NOMO-1 treated with dmso at 0.1 percent for 144 hours (cell line): ENCODE data around the gene SRRM3.
"Not testable (repeated sequence)": the region's sequence is repeated elsewhere in the genome, so short reads cannot be mapped to it uniquely, and the experiment has no call there.

Experiments
- DNase-seq: peaks from one replicate; lab custom pipeline; 2025; ENCODE audit not compliant: unreplicated experiment; lab: John Stamatoyannopoulos, UW

The SRRM3 gene

DNA sequence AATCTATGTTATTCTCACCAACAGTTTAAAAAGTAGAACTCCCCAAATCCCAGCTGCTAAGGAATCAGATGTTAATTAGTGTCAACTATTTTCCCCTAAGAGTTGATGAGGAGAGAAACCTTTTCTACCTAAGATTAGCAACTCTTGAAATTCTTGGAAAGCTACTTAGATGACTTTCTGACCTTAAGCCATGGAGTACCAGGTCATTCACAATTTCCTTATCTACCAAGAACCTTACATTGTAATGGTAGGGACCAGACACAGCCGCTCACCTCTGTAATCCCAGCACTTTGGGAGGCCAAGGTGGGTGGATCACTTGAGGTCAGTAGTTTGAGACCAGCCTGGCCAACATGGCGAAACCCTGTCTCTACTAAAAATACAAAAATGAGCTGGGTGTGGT is 133.7 kb downstream of the SRRM3 start:
- DNase-seq, result not testable (repeated sequence)

DNA sequence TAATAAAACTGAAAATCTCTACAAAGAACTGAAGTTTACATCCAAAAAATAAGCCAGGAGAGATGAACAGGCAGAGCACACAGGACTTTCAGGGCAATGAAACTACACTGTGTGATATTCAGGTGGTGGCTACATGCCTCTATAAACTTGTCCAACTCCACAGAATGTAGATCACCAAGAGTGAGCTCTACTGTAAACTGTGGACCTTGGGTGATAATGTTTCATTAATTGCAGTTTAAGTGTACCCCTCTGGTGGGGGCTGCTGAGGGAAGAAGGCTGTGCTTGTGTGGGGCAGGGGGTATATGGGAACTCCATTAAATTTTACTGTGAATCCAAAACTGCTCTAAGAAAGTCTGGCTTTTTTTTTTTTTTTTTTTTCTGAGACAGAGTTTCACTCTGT is 134.4 kb downstream of the SRRM3 start:
- no peak for DNase-seq
